Stimulated activated CD4-positive, alpha-beta T cell treated with anti-CD3 and anti-CD28 coated beads, Interleukin-2, amount 100 ng/mL, for 4 hours (primary cell): ENCODE measurements around the gene FAM174C.

Experiments used
- DNase-seq: peaks from one replicate; pipeline ENCODE4 v3.0.0-alpha.2; 2020; ENCODE audit warnings: low read depth

Gene FAM174C

GRCh38 chr19:1250437-1251260 lies 24.7 kb upstream of the FAM174C start:
- no peak for DNase-seq

DNA sequence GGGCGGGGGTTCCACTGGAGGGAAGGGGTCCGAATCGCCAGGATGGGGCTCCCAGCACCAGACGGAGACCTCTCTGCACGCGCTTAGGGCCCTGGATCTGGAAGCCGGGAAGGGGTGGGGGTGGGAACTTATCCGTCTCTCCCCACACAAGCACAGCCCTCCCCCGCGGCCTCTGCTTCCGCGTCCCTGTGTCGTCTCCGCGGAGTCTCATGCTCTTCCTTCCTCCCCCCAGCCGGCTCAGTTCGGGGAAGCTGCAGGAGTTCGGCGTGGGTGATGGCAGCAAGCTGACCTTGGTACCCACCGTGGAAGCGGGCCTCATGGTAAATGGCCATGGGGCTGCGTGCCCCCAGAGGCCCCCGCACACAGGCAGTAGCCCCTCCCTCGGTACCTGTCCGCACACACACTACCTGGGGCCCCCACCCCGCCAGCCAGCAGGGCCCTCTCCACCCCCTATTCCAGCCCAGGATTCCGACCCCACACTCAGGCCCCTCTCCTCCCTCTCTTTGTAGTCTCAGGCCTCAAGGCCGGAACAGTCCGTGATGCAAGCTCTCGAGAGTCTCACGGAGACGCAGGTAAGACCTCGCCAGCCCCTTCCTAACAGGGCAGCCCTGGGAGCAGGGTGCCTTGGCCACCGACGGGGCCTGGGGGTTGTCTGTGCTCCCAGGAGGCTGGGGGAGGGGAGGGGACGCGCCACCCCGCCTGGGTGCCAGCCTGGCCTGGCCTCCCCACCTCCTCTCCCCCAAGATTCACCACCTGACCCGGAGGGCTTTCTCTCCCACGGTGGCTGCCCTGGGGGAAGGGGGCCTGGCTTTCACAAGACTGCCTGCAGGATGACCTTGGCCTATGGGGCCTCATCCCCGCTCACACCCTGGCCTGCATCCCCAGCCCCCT lies 23.8 kb upstream of the FAM174C start:
- DNase-seq, result no peak

GRCh38 chr19:1252221-1252820 lies 23.0 kb upstream of the FAM174C start:
- DNase-seq, result no peak

DNA sequence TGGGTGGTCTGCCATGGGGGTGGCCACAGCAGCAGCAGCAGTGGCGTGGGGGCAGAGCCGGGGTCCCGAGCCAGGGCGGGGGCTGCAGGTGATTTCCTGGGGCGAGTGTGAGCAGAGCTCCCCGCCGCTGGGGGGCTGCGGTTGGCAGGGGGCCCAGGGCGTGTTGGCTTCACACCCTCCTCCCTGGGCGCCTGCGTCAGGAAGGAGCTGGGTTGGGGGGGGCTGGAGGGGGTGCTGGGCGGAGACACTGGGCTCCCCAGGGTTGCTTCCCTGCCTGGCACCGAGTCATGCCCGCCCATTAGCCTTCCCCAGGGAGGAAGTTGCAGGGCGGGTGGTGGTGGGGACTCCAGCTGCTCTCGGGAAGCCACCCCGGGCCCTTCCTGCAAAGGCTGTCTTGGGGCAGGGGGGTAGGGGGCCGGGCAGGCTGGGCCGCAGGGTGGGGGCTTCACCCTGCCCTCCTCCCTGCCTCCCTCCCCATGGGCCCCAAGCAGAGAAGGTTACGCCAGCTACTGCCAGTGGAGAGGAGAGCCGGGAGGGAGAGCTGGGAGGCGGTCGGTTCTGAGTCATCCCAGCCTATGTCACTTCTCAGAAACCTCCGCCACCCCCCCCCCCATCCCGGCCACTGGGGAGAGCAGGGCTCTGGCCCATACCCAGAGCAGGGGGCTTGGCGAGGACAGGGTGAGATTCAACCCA lies 22.4 kb upstream of the FAM174C start:
- no peak for DNase-seq

DNA sequence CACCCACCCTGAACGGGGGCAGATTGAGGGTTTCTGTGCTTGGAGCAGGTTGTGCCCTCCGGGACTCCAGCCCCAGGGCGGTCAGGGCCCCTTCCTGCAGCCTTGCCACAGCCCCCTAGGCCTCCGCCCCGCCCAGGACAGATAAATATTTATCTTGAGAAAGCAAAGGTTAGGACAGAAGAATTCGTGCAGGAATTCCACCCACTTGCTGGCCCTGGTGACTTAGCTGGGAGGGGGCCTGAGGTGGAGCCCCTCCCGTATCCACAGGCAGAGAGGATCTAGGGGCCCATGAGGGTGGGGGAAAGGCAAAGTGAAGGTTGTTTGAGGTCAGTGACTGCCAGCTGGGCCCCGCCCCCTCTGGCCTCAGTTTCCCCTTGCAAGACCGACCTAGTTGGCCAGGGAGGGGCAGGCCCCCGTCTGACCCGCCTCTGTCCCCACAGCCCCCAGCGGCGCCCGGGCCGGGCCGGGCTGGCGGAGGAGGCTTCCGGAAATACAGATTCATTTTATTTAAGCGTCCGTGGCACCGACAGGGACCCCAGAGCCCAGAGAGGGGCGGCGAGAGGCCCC lies 21.7 kb upstream of the FAM174C start:
- no peak for DNase-seq

DNA sequence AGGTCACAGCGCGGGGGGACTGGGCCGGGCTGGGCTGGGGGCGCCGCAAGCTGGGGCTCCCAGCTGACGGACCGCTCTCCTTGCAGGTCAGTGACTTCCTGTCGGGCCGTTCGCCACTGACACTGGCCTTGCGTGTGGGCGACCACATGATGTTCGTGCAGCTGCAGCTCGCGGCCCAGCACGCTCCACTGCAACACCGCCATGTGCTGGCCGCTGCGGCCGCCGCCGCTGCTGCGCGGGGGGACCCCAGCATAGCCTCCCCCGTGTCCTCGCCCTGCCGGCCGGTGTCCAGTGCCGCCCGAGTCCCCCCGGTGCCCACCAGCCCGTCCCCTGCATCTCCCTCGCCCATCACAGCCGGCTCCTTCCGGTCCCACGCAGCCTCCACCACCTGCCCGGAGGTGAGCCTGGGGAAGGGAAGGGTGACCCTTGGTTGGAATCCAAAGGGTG lies 21.2 kb upstream of the FAM174C start:
- no peak for DNase-seq

DNA sequence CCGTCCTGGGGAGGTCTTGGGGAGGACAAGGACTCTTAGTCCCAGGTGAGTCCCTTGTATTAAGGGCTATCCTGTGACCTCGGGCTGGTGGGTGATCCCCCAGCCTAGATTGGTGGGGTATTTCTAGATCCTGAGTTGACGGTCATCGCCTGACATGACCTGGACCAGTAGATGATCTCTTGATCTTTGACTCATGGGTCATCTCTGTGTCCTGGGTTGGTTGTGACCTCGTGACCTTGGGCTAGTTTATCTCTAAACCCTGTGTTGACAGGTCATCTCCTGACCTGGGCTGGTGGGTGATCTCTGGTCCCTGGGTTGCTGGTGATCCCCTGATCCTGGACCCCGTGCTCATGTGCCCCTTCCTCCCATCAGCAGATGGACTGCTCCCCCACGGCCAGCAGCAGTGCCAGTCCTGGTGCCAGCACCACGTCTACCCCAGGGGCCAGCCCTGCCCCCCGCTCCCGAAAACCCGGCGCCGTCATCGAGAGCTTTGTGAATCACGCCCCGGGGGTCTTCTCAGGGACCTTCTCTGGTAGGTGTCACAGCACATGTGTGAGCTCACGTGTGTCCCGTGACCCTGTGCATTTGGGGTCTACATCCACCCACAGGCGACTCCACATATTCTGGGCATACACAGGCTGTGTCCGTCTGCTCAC lies 20.7 kb upstream of the FAM174C start:
- DNase-seq, result no peak

GRCh38 chr19:1255186-1256161 lies 19.9 kb upstream of the FAM174C start:
- no peak for DNase-seq

- no peak for DNase-seq
Observed at GRCh38 chr19:1256646-1257474, 18.5 kb upstream of the FAM174C start.

DNA sequence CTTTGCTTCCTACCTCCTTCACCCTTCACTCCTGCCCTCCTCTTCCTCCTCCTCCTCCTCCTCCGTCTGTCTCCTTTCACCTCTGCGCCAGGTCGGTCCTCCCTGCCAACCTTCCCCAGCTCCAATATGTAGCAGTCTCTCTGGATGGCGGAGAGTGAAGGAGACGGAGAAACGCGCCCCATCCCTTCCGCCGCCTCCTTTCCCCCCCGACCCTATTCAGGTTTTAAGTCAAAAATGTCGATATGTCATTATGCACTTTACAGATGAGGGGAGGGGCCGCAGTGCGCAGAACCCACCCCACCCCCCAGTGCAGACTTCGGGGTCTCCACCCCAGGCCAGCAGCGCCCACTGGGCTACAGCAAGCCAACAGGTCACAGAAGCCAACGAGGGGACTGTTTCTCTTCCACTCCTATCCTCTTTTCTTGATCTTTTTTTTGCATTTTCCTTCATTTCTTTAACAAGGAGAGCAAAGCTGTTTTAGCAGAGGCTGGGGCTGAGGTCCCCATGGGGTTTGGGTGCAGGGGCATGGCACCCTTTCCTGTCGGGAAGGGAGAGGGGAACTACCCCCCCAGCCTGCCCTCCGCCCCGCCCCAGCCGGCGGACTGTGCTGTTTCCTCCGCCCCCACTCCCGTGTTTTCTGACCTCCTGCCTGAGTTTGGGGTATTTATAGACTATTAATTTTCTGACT lies 17.7 kb upstream of the FAM174C start:
- DNase-seq, result no peak

- DNase-seq, result no peak
Observed at GRCh38 chr19:1258163-1258492, 17.2 kb upstream of the FAM174C start.

DNA sequence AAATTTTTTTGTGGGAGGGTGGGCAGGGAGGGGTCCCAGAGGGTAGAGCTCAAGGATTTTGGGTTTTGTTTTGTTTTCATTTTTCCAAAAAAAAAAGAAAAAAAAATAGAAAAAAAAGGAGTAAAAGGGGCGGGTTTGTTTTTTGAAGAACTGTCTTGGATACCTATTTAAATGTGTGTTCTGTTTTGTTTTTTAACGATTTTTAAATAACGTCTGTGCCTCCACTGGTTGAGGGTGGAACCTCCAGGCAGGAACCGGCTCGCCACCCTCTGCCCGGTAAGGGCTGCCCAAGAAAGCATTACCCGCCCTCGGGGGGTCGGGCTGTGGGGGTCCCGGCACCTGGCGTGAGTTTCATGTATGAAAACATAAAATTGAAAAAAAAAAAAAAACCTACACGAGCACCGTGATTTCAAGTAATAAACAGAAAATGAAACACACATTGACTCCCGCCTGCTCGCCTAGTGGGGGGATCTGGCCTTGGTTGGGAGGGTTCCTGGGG lies 16.6 kb upstream of the FAM174C start:
- no peak for DNase-seq

GRCh38 chr19:1259206-1259875 lies 16.0 kb upstream of the FAM174C start:
- DNase-seq, result no peak

GRCh38 chr19:1259876-1260748 lies 15.2 kb upstream of the FAM174C start:
- DNase-seq, result no peak

- peak; percentile 98 for DNase-seq
Observed at GRCh38 chr19:1260749-1261537, 14.4 kb upstream of the FAM174C start.

- no peak for DNase-seq
Observed at GRCh38 chr19:1261538-1261797, 13.9 kb upstream of the FAM174C start.
